Activated CD8-positive, alpha-beta memory T cell treated with anti-CD3 and anti-CD28 coated beads for 4 hours (primary cell): ENCODE measurements around the gene LETM1.

Source experiments
- DNase-seq, 2 donors: peaks; one replicate each; pipeline ENCODE4 v3.0.0-alpha.2; 2020; ENCODE audit warnings: low read depth in 2 of 2

Gene LETM1

GRCh38 chr4:1872870-1873269 is 16.9 kb upstream of the LETM1 start:
- no peak for DNase-seq

GRCh38 chr4:1871471-1872021 is 15.6 kb upstream of the LETM1 start:
- no peak for DNase-seq

DNA sequence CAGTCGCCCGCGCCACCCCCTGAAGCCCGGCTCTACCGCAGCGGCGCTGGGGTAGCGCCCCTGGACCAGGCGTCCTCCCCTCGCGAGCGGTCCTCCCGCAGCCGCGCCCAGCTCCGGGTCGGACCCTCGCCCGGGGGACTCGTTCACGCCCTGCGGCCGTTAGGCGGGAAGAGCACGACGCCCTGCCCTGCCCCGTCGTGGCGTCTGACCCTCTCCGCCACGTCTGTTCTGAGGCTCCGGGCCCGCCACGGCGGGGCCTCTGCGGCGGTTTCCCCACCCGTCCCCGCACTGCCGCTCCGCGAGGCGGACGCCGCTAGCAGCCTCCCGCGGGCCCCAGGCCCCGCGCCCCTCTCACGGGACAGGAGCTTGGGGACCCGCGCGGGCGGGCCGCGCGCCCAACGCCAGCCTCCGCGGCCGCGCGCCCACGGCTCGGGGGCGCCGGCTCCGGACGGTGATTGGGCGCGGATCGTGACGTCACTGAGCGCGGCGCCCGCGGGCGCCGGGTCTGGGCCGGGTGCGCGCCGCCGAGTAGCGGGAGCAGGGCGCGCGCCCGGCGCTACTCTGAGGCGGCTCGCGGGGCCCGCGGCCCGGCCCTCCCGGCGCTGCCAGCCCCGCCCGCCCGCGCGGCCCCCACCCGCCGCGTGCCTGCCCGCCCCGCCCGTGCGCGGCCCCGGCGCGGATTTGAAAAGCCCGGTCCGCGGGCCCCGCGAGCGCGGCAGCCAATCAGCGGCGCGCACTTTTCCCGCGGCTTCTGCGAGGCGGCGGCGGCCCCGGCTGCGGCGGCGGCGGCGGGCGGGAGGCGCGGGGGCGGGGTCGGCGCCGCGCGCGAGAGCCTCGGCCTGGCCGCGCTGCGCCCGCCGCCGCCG is 14.9 kb upstream of the LETM1 start, which contains the start of gene NSD2:
TSS of gene NSD2 (plus strand) at position 816 of the 866 bp plus-strand sequence. CDS start 29,262 bp downstream, outside the sequence.
- peak; percentile 79 to 81 for DNase-seq

DNA sequence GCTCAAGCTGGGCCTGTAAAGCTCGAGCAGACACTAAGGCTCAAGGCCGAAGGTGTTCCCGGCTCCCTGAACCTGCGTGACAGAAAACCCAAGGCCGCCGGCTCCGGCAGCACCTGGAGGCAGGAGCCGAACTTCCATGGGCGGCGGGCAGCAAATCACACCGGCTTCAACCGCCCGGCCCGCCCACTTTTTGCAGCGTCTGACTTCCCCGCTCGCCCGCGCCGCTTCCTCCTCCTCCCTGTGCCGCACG is 14.3 kb upstream of the LETM1 start:
- DNase-seq, result peak; percentile 67 to 76

GRCh38 chr4:1869530-1870327 is 13.8 kb upstream of the LETM1 start:
- DNase-seq, result no peak

DNA sequence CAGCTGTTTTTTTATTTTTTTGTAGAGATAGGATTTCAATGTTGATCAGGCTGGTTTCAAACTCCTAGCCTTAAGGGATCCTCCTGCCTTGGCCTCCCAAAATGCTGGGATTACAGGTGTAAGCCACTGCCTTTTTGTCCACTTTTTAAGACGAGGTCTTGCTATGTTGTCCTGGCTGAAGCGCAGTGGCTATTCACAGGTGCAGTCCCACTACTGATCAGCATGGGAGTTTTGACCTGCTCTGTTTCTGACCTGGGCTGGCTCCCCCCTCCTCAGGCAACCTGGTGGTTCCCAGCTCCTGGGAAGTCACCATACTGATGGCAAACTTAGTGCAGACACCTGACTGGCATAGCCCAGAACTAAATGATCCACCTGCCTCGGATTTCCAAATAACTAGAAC is 13.0 kb upstream of the LETM1 start:
- no peak for DNase-seq

DNA sequence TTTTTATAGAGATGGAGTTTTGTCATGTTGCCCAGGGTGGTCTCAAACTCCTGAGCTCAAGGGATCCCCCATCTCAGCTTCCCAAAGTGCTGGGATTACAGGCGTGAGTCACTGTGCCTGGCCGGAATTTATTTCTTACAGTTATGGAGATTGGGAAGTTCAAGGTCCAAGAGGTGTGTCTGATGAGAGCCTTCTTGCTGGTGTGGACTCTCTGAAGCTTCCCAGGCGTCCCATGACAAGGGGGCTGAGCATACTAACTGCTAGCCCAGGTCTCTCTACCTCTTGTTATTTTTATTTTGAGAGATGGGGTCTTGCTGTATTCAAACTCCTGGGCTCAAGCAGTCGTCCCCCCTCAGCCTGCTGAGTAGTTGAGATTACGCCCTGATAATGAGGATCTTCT is 12.3 kb upstream of the LETM1 start:
- DNase-seq, result no peak

- no peak for DNase-seq
Observed at GRCh38 chr4:1866189-1866661, 10.3 kb upstream of the LETM1 start.

GRCh38 chr4:1864076-1865008 is 8.4 kb upstream of the LETM1 start:
- no peak for DNase-seq

- DNase-seq, result no peak
Observed at GRCh38 chr4:1863297-1864033, 7.5 kb upstream of the LETM1 start.

GRCh38 chr4:1862961-1863296 is 7.0 kb upstream of the LETM1 start:
- DNase-seq, result no peak

GRCh38 chr4:1862055-1862911 is 6.3 kb upstream of the LETM1 start:
- no peak for DNase-seq

DNA sequence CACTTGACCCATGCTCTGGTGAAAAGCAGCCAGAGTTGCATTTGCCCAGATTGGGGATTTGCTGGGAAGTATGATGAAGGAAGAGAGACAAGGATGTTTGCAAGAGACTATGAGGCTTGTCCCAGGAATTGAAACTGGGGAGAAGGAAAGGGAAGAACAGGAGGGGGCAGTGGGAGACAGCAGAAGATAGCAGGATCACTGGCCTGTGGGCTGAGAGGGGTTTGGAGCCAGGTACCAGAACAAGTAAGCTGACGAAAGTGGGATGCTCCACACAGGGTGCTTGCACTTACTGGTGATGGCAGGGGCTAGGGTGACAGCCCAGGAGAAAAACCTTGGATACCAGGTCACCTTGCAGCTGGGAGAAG is 3.4 kb upstream of the LETM1 start:
- DNase-seq, result no peak

DNA sequence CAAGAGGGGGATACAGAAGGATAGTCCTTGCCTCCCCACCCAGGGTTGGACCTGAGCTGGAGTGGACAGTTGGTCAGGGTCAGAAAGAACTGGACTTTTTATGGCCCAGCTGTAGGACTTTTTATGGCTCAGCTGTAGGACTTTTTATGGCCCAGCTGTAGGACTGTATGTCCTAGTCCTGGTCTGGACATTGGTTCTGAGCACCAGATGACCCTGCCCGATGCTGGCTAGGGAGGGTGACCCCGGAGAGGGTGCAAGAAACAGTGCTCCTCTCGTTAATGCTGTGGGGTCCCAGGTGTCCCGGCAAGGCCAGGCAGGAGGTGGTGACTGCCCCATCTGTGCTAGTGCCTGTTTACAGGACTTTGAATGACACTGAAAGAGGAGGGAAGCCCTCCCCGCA is 2.0 kb upstream of the LETM1 start:
- DNase-seq, result no peak

GRCh38 chr4:1856943-1857699 is 1.2 kb upstream of the LETM1 start:
- DNase-seq, result no peak

GRCh38 chr4:1855333-1856070 is 454 bp downstream of the LETM1 start:
- DNase-seq, result no peak

DNA sequence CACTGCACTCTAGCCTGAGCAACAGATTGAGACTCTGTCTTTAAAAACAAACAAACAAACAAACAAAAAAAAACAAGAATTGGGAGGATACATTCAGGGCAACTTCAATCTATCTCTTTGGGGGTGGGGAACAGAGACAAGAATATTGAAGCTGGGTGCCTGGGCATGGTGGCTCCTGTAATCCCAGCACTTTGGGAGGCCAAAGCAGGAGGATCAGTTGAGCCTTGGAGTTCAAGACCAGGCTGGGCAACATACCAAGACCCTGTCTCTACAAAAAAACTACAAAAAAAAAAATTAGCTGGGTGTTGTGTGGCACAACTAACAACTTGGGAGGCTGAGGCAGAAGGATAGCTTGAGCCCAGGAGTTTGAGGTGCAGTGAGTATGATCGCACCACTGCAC is 1.2 kb downstream of the LETM1 start:
- no peak for DNase-seq

- DNase-seq, result no peak
Observed at GRCh38 chr4:1852904-1853623, 2.9 kb downstream of the LETM1 start.
